Brain pericyte (primary cell): ENCODE results near the gene LSS.
"Not testable (repeated sequence)": the region's sequence is repeated elsewhere in the genome, so short reads cannot be mapped to it uniquely, and the experiment has no call there.

Experiments used
- DNase-seq: peaks from one replicate; pipeline ENCODE4 v3.0.0-alpha.2; 2012; ENCODE audit warnings: low read depth, low spot score

The LSS gene

GRCh38 chr21:46153247-46154154 lies 75.1 kb downstream of the LSS start:
- no peak for DNase-seq

DNA sequence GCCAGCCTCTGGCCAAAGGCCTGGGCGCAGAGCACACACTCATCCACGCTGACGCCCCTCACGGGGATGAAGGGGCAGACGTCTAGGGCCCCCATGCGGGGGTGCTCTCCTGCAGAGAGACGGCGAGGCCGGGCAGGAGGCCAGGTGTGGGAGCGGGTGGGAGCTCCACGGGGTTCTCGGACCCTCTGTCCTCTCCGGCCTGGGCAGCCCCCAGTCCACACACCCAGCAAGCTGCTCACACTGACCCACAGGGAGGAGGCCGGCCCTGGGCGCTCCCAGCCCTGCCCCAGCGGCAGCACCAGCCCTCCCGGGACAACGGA lies 75.7 kb downstream of the LSS start:
- DNase-seq = no peak

GRCh38 chr21:46151989-46152926 lies 76.3 kb downstream of the LSS start:
- DNase-seq = no peak

- DNase-seq = no peak
Measured at GRCh38 chr21:46151261-46151988, 77.1 kb downstream of the LSS start.

DNA sequence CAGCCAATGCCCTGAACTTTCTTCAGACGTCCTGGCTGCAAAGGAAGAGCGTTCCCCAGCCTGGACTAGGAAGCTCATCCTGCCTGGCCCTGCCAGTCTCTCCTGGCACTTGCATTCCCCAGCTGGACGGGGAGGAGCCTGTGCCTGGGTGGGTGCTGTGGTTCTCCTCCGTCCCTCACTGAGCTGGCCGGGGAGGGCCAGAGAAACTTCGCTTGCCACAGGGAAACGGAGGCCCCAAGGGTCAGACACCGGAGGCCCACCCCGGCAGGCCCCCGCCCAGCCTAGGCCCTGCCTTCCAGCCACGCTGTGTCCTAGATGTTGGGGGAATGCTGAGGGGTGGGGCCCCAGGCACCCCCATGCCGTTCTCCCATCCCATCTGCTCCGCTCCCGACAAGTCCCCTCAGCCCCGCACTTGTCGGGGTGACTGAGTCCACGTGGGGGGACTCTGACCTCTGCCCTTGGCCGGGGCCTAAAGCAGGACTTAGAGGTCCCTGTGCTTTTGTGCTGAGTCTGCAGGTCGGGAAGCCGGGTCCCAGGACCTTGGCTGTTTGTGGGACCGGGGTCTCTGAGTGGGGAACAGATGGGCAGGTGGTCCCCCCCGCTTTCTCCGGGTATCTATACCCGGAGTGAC lies 78.0 kb downstream of the LSS start:
- no peak for DNase-seq

GRCh38 chr21:46150073-46150472 lies 78.5 kb downstream of the LSS start:
- no peak for DNase-seq

DNA sequence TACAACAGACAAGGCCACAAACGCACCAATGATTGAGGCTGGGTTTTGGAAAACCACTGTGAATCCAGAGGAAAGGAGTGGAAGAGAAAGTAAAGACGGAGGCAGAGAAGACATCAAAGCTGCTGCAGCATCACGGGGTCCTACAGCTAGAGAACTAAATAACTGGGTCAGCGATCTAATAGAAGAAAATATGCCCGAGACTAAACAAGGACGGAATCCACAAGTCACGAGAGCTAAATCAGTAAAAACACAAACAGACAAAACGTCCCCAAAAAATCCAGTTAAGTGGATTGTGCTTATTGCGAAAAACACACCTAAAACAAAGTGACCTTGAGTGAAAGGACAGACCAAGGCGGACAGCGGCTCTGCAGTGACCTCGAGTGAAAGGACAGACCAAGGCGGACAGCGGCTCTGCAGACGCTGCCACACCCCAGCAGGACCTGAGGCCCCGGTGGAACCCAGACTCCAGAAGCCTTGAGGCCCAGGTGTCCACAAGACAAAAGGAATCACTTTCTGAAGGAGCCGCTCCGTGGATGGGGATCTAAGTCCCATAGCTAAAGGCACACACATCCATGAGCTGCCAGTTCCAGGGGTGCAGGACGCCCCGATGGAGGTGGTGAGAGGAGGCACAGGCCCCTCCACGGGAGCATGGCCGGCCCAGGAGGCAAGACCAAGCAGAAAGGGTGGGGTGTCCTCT lies 79.2 kb downstream of the LSS start:
- DNase-seq = no peak

- no peak for DNase-seq
Measured at GRCh38 chr21:46148106-46148505, 80.5 kb downstream of the LSS start.

GRCh38 chr21:46147429-46147828 lies 81.1 kb downstream of the LSS start:
- not testable (repeated sequence) for DNase-seq

GRCh38 chr21:46146856-46147255 lies 81.7 kb downstream of the LSS start:
- DNase-seq = no peak

- no peak for DNase-seq
Measured at GRCh38 chr21:46145840-46146691, 82.5 kb downstream of the LSS start.

- DNase-seq = no peak
Measured at GRCh38 chr21:46145159-46145839, 83.3 kb downstream of the LSS start.

- DNase-seq = no peak
Measured at GRCh38 chr21:46144464-46145070, 84.0 kb downstream of the LSS start.

DNA sequence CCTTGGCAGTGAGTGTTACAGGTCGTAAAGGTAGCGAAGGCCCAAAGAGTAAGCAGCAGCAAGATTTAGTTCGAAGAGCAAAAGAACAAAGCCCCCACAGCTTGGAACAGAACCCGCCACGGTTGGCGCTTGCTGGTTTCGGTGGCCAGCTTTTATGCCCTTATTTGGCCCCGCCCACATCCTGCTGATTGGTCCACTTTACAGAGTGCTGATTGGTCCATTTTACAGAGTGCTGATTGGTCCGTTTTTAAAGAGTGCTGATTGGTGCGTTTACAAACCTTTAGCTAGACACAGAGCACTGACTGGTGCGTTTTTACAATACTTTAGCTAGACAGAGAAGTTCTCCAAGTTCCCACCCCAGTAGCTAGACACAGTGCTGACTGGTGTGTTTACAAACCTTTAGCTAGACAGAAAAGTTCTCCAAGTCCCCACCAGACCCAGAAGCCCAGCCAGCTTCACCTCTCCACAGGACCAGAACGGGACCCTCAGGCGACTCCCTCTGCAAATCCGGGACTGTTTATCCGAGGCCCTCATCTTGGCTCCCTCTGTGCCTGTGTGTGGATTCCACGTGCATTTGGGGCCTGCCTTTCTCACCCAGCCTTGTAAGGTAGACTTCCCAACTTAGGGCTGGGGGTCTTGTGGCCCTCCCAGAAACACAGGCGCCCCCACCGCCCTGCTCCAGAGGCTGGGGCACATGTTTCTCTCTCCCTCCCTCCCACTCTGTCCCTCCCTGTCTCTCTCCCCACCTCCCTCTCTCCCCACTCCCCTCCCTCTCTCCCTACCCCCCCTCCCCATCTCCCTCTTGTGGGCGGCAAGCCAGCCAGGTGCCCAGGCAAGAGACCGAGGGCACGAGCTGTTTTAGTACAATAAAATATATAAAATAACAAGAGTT lies 85.7 kb downstream of the LSS start:
- no peak for DNase-seq

DNA sequence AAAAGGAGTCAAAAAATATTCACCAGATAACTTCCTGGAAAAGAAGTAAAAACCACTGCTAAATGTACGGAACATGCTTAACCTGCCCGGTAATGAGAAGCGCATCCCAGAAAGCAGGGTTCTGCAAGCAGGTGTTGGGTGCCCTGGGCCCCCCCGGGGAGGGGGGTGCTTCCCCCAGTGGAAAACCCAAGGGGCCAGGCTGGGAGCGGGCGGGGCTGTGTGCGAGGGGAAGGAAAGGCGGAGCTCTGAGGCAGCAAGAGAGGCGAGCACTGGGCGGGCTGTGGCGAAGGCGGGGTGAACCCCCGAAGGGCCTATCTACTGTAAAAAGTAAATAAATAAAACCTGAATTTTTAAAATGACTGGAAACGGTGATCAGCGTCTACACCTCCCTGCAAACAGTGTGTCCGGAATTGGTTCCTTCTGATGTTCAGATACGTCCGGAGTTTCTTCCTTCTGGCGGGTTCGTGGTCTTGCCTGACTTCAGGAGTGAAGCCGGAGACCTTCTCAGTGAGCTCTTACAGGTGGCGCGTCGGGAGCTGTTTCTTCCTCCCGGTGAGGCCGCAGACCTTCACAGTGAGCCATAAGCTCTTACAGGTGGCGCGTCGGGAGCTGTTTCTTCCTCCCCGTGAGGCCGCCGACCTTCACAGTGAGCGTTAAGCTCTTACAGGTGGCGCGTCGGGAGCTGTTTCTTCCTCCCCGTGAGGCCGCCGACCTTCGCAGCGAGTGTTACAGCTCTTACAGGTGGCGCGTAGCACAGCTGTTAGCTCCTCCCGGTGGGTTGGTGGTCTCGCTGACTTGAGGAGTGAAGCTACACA lies 86.6 kb downstream of the LSS start:
- no peak for DNase-seq

DNA sequence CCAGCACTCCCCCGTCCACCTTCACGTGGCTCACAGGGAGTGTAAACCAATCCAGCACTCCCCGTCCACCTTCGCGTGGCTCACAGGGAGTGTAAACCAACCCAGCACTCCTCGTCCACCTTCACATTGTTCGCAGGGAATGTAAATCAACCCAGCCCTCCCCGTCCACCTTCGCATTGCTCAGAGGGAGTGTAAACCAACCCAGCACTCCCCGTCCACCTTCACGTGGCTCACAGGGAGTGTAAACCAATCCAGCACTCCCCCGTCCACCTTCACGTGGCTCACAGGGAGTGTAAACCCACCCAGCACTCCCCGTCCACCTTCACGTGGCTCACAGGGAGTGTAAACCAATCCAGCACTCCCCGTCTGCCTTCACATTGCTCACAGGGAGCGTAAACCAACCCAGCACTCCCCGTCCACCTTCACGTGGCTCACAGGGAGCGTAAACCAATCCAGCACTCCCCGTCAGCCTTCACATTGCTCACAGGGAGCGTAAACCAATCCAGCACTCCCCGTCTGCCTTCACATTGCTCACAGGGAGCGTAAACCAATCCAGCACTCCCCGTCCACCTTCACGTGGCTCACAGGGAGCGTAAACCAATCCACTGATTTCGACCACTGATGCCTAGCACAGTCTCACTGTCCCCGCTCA lies 88.1 kb downstream of the LSS start:
- not testable (repeated sequence) for DNase-seq
